Trophoblast cell (in vitro differentiated cells and primary cell): ENCODE results near the gene PRIM2.
"Not testable (repeated sequence)": the region's sequence is repeated elsewhere in the genome, so short reads cannot be mapped to it uniquely, and the experiment has no call there.

Experiments used
- DNase-seq, 2 donors: peaks; one replicate each; pipeline ENCODE4 v3.0.0-alpha.2; 2016
- H2AFZ ChIP-seq: 2 replicates; pipeline ENCODE4 v1.6.1; 2013; ENCODE audit warnings: low read length, moderate library complexity, mild to moderate bottlenecking; ENCODE audit not compliant: insufficient read depth, poor library complexity
- H2AK5ac ChIP-seq: 2 replicates; pipeline ENCODE4 v1.6.1; 2013; ENCODE audit warnings: mild to moderate bottlenecking, low read length
- H2BK120ac ChIP-seq: 2 replicates; pipeline ENCODE4 v1.6.1; 2013; ENCODE audit warnings: low read length, mild to moderate bottlenecking, moderate library complexity; ENCODE audit not compliant: insufficient read depth, poor library complexity
- H2BK12ac ChIP-seq: 2 replicates; pipeline ENCODE4 v1.6.1; 2013; ENCODE audit warnings: mild to moderate bottlenecking, low read length, moderate library complexity
- H2BK5ac ChIP-seq: 2 replicates; pipeline ENCODE4 v1.6.1; 2013; ENCODE audit warnings: low read length, low read depth, moderate library complexity, mild to moderate bottlenecking; ENCODE audit not compliant: poor library complexity
- H3K14ac ChIP-seq: 2 replicates; pipeline ENCODE4 v1.6.1; 2013; ENCODE audit warnings: mild to moderate bottlenecking, low read length
- H3K18ac ChIP-seq: 2 replicates; pipeline ENCODE4 v1.6.1; 2013; ENCODE audit warnings: mild to moderate bottlenecking, low read length
- H3K23ac ChIP-seq: 2 replicates; pipeline ENCODE4 v1.6.1; 2013; ENCODE audit warnings: low read length
- H3K27ac ChIP-seq: 2 replicates; pipeline ENCODE4 v1.5.1; 2013; ENCODE audit warnings: low read depth, mild to moderate bottlenecking, inconsistent platforms, low read length, moderate library complexity
- H3K27me3 ChIP-seq: 2 replicates; pipeline ENCODE4 v1.6.1; 2013; ENCODE audit warnings: inconsistent platforms, mild to moderate bottlenecking, low read length, moderate library complexity; ENCODE audit not compliant: insufficient read depth
- H3K36me3 ChIP-seq, 2 experiments: 1 replicate in 1 of 2; 2 replicates in 1 of 2; pipeline ENCODE4 v1.6.1; 2013; ENCODE audit warnings: low read length in 2 of 2, mild to moderate bottlenecking in 2 of 2, moderate library complexity in 1 of 2; ENCODE audit not compliant: insufficient read depth in 2 of 2, control insufficient read depth in 1 of 2
- H3K4ac ChIP-seq: 2 replicates; pipeline ENCODE4 v1.6.1; 2013; ENCODE audit warnings: low read depth, mild to moderate bottlenecking, low read length, moderate library complexity
- H3K4me1 ChIP-seq, 2 experiments: 1 replicate in 1 of 2; 2 replicates in 1 of 2; pipeline ENCODE4 v1.6.1; 2013; ENCODE audit warnings: low read length in 2 of 2, mild to moderate bottlenecking in 2 of 2, moderate library complexity in 1 of 2; ENCODE audit not compliant: insufficient read depth in 2 of 2, control insufficient read depth in 1 of 2
- H3K4me2 ChIP-seq: 2 replicates; pipeline ENCODE4 v1.6.1; 2013; ENCODE audit warnings: inconsistent platforms, mild to moderate bottlenecking, low read length, moderate library complexity
- H3K4me3 ChIP-seq: 2 replicates; pipeline ENCODE4 v1.5.1; 2013; ENCODE audit warnings: mild to moderate bottlenecking, low read depth, low read length, inconsistent platforms
- H3K79me1 ChIP-seq: one replicate; pipeline ENCODE4 v1.6.1; 2013; ENCODE audit warnings: low read length
- H3K79me2 ChIP-seq: 2 replicates; pipeline ENCODE4 v1.6.1; 2013; ENCODE audit warnings: low read length, mild to moderate bottlenecking; ENCODE audit not compliant: control insufficient read depth, insufficient read depth, poor library complexity
- H3K9ac ChIP-seq: 2 replicates; pipeline ENCODE4 v1.6.1; 2013; ENCODE audit warnings: mild to moderate bottlenecking, low read length
- H3K9me3 ChIP-seq: 2 replicates; pipeline ENCODE4 v1.6.1; 2013; ENCODE audit warnings: low read depth, mild to moderate bottlenecking, control low read depth, inconsistent platforms, low read length; ENCODE audit not compliant: insufficient read depth
- H4K12ac ChIP-seq: 2 replicates; pipeline ENCODE4 v1.6.1; 2013; ENCODE audit warnings: low read depth, mild to moderate bottlenecking, low read length, moderate library complexity
- H4K8ac ChIP-seq: 2 replicates; pipeline ENCODE4 v1.6.1; 2013; ENCODE audit warnings: low read depth, mild to moderate bottlenecking, low read length, moderate library complexity
- H4K91ac ChIP-seq: one replicate; pipeline ENCODE4 v1.6.1; 2013; ENCODE audit warnings: low read depth, mild to moderate bottlenecking, low read length, moderate library complexity
- WGBS: extraction: QIAGEN DNeasy Blood & Tissue Kit; methylation state at CpG from one replicate; pipeline ENCODE4 v1.1.7; 2013; ENCODE audit warnings: missing lambda C conversion rate; ENCODE audit not compliant: insufficient read length, insufficient coverage; ENCODE audit errors: extremely low coverage; 5-methylcytosine and 5-hydroxymethylcytosine counted together

Gene PRIM2

DNA sequence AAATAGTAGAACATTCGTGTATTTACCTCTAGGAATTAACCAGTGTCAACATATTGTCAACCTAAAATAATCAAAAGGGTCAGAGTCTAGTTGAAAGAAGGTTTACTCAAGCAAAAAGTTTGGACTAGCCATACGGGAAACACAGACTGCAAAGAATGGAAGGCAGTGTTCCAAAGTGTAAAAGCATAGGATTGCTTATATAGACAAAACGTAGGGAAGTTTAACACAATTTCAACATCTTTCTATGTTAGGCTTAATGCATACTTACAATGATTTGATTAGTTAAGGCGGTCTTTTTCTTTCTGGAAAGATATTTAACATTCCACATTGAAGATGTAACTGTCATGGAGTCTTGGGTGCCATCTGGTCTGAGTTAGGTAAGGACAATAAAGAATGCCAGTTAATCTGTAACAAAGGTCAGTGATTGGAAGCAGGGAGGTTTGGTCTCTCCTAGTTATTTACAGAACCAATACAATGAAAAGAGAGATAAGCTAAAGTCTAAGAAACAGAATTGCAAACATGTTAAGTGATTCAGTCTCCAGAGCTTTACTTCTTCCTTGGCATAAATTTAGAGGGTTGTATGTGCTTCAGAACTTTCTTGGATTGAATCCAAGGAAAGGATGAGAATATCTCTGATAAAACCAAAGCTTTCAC is 183.1 kb downstream of the PRIM2 start:
- H3K4me2 ChIP-seq, H3K79me1 ChIP-seq, H4K12ac ChIP-seq, H3K9me3 ChIP-seq, H2AFZ ChIP-seq, H3K27me3 ChIP-seq, H3K9ac ChIP-seq, H2BK12ac ChIP-seq, H2BK120ac ChIP-seq, H3K14ac ChIP-seq, H3K4ac ChIP-seq, DNase-seq, H2BK5ac ChIP-seq, H3K23ac ChIP-seq, H3K18ac ChIP-seq, H3K36me3 ChIP-seq, H4K8ac ChIP-seq, H3K27ac ChIP-seq, H2AK5ac ChIP-seq, H4K91ac ChIP-seq, H3K4me3 ChIP-seq, H3K79me2 ChIP-seq, H3K4me1 ChIP-seq: not testable (repeated sequence)
- WGBS = no CpG with 5 or more reads among the region's 4 CpGs

DNA sequence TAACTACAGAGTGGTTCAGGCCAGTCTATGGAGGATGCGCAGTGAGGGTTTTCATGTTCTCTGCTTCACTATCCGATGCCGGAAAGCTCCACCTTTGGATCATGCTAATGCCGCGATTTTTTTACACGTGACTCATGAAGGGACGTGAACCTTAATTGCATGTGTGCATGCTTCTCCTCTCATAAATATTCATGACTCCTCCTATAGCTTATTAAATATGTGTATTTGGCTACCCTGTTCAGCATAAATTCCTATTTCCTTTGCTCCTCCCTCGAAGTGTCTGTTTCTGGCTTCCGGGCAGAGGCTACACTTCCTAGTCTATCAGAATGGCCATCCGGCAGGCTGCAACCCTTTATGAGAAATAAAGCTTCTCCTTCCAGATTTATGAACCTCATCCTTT is 185.0 kb downstream of the PRIM2 start:
- H2BK12ac ChIP-seq, H3K4me2 ChIP-seq, H4K12ac ChIP-seq, H3K4me1 ChIP-seq, H3K4ac ChIP-seq, H2AFZ ChIP-seq, H3K18ac ChIP-seq, H3K9me3 ChIP-seq, H4K8ac ChIP-seq, DNase-seq, H3K14ac ChIP-seq, H3K27me3 ChIP-seq, H3K79me1 ChIP-seq, H3K23ac ChIP-seq, H2BK120ac ChIP-seq, H2BK5ac ChIP-seq, H4K91ac ChIP-seq, H2AK5ac ChIP-seq, H3K4me3 ChIP-seq, H3K27ac ChIP-seq, H3K9ac ChIP-seq, H3K79me2 ChIP-seq, H3K36me3 ChIP-seq: not testable (repeated sequence)
- no CpG with 5 or more reads among the region's 10 CpGs for WGBS

DNA sequence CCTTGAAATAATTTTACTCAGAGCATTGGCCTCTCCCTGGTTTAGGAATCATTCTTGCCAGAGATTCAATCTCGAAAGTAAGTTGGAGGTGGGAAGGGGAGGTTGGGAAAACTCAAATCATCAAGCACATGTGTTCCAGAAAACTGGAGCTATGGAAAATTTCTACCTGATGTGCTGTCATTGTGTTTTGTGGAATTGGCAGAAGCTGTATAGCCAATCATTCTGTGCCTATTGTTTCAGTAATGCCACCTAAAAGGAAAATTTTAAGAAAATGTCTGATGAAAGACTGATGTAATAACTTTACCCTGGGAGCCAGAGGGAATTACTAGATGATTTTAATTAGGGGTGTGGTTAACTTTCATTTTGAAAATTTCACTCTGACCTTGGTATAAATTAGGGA is 187.8 kb downstream of the PRIM2 start:
- not testable (repeated sequence) for H2BK120ac ChIP-seq, H2AK5ac ChIP-seq, H2BK5ac ChIP-seq, H2AFZ ChIP-seq, H3K4me3 ChIP-seq, H3K9ac ChIP-seq, H3K9me3 ChIP-seq, H3K36me3 ChIP-seq, H3K27me3 ChIP-seq, H3K4me2 ChIP-seq, DNase-seq, H3K79me1 ChIP-seq, H3K14ac ChIP-seq, H3K23ac ChIP-seq, H3K79me2 ChIP-seq, H3K18ac ChIP-seq, H4K12ac ChIP-seq, H4K91ac ChIP-seq, H3K4ac ChIP-seq, H3K27ac ChIP-seq, H2BK12ac ChIP-seq, H4K8ac ChIP-seq, H3K4me1 ChIP-seq
- WGBS = no CpG with 5 or more reads among the region's 1 CpG

DNA sequence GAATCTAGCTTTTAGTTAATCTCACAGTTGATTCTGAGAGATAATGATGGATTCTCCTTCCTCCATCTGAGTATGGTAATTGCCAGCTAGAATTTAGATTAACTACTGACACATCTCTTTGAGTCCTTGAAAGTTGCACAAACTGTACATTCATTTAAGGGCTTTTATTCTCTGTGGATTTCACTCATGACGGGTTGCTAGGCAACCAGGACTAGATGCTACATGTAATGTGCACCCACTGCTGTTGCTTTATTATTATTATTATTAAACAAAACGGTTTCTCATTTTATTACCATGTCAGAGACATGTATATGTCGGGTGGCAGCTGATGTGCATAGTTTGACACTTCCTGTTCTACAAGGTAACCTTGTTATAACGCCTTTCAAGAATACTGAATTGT is 193.0 kb downstream of the PRIM2 start:
- not testable (repeated sequence) for H3K79me1 ChIP-seq, H3K4me3 ChIP-seq, H4K12ac ChIP-seq, H3K14ac ChIP-seq, H2AFZ ChIP-seq, H3K18ac ChIP-seq, H3K9me3 ChIP-seq, H2BK120ac ChIP-seq, H3K27me3 ChIP-seq, H2BK12ac ChIP-seq, H3K4ac ChIP-seq, H3K23ac ChIP-seq, H4K8ac ChIP-seq, DNase-seq, H3K36me3 ChIP-seq, H3K4me2 ChIP-seq, H4K91ac ChIP-seq, H3K79me2 ChIP-seq, H3K27ac ChIP-seq, H3K4me1 ChIP-seq, H2BK5ac ChIP-seq, H2AK5ac ChIP-seq, H3K9ac ChIP-seq
- WGBS = no CpG with 5 or more reads among the region's 4 CpGs
